AG09319 (cell line): ENCODE measurements around the gene FANCE.

Source experiments
- DNase-seq: peaks from one replicate; pipeline ENCODE4 v3.0.0-alpha.2; 2010; ENCODE audit warnings: low read depth; ENCODE audit errors: extremely low read depth
- CTCF ChIP-seq: IDR thresholded peaks from 2 replicates; pipeline ENCODE4 v1.5.1; 2011; ENCODE audit warnings: low read depth, mild to moderate bottlenecking, inconsistent platforms, low read length, moderate library complexity

The FANCE gene

GRCh38 chr6:35411066-35411465 is 41.1 kb upstream of the FANCE start:
- TF ChIP-seq CTCF = no peak
- no peak for DNase-seq

GRCh38 chr6:35412102-35412501 is 40.0 kb upstream of the FANCE start:
- no peak for TF ChIP-seq CTCF

GRCh38 chr6:35413911-35414310 is 38.2 kb upstream of the FANCE start:
- TF ChIP-seq CTCF = no peak
- no peak for DNase-seq

More at GRCh38 chr6:35412102-35412501, 40.0 kb upstream of the FANCE start:
- no peak for DNase-seq

GRCh38 chr6:35415065-35415891 is 36.9 kb upstream of the FANCE start:
- peak; percentile 78 for TF ChIP-seq CTCF
- DNase-seq = peak; percentile 66

GRCh38 chr6:35417979-35418661 is 34.0 kb upstream of the FANCE start:
- TF ChIP-seq CTCF = no peak

GRCh38 chr6:35419417-35419816 is 32.7 kb upstream of the FANCE start:
- peak; percentile 37 for DNase-seq

More at GRCh38 chr6:35417979-35418661, 34.0 kb upstream of the FANCE start:
- DNase-seq = no peak

More at GRCh38 chr6:35419417-35419816, 32.7 kb upstream of the FANCE start:
- TF ChIP-seq CTCF = peak; percentile 33
